HG02840 (cell line): ENCODE measurements around the gene KCMF1.

Experiments used
- ATAC-seq: cut with Tn5 transposase; IDR thresholded peaks from one replicate; pipeline ENCODE4 v1.9.1; 2021; ENCODE audit warnings: mild to moderate bottlenecking, moderate library complexity, moderate number of reproducible peaks; ENCODE audit not compliant: unreplicated experiment, low FRiP score

Gene KCMF1

DNA sequence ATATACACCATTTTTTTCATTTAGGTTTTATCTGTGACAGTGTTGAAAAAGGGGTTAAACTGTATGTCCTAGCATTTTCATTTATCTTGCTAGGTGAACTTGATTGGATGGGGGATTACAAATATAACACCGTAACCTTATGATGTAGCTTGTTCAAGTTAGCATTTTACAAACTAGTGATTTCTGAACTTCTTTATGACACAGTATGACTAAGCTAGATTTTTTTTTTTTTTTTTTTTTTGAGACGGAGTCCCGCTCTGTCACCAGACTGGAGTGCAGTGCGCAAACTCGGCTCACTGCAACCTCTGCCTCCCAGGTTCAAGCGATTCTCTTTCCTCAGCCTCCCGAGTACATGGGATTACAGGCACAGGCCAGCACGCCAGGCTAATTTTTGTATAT lies 47.1 kb downstream of the KCMF1 start:
- no peak for ATAC-seq

DNA sequence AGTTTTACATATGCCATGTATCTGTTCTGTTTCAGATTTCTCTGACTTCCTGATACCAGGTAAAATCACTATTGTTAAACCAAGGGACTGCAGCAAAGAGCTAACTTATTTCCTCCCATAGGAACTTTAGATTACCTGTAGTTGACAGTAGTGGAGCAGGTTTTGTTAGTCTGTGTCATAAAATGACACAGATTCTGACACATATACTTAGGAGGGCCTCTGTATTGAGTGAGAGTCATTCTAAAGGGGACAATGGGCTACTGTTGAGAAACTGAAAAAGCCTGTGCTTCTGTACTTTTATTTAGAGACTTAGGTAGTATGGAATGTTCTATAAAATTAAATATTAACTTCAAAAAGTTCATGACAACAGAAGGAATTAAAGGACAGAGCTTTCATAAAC lies 48.2 kb downstream of the KCMF1 start:
- ATAC-seq: no peak

DNA sequence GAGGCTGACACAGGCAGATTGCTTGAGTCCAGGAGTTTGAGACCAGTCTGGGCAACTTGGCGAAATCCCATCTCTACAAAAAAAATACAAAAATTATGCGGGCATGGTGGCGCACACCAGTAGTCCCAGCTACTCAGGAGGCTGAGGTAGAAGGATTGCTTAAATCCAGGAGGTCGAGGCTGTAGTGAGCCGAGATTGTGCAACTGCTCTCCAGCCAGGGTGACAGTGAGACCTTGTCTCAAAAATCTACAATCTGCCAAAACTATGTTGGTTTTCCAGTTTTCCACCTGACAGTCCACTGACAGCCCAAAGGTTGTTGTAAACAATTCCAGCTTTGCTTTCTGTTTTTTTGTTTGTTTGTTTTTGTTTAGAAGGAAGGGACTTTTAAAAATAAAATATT lies 51.3 kb downstream of the KCMF1 start:
- ATAC-seq: no peak

DNA sequence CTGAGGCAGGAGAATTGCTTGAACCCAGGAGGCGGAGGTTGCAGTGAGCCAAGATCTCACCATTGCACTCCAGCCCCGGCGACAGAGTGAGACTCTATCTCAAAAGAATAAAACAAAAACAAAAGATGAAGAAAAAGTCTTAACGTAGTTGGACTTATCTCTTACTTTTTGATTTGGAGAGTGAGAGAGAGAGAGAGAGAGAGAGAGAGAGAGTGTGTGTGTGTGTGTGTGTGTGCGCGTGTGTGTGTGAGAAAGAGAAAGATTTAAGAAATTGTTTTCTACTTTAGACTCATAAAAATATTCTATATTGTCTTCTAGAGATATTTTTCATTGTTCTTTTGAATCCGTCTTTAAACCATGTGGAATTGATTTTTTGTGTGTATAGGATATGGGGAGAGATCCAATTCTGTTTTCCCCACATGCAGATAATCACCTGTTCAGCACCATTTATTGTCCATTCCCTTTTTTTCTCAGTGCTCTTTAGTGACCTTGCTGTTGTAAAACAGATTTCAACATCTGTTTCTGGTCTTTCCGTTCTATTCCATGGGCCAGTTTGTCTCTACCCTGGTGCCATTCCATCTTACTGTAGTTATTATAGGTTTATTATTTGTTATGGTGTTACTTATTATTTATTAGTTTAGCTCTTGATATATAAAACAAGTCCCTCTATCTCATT lies 53.5 kb downstream of the KCMF1 start:
- ATAC-seq: no peak

DNA sequence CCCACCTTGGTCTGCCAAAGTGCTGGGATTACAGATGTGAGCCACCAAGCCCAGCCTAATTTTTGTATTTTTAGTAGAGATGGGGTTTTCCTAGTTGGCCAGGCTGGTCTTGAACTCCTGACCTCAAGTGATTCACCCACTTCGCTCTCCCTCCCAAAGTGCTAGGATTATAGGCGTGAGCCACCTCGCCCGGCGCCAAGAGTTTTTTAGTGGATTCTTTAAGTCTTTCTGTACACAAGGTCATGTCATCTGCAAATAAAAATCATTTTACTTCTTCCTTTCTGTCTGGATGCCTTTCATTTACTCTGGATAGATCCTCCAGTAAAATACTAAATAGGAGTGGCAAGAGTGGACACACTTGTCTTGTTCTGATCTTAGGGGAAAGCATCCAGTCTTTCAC lies 61.7 kb downstream of the KCMF1 start:
- no peak for ATAC-seq

DNA sequence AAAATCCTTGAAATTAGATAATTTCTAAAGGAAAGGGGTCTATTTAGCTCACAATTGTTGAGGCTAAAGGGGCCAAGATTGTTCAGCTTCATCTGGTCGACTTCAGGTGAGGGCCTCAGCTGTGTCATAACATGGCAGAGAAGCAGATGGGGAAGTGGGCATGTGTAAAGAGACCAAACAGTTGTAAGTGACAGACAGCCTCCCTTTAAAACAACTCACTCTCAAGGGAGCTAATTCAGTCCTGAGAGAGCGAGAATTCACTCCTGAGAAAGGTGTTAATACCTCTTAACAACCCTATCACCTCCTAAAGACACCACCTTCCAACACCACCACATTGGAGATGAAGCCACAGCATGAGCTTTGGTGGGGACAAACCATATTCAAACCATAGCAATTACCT lies 62.4 kb downstream of the KCMF1 start:
- ATAC-seq: no peak

DNA sequence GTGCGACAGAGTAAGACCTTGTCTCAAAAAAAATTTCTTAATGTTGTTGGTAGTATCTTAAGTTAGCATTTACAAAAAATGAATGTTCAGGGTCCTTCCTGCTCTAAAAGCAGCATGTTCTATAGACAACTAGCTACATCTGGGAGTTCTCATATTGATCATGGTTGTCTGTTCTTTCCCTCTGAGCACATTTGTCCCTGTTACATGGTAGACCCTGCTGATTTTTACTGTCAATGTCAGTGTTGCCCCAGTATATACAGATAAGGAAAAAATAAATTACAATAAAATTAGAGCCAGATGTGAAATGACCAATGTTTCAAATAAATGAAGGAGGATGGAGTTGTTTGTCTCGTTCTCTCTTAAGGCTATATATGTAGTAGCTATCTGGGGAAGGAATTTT lies 63.2 kb downstream of the KCMF1 start:
- no peak for ATAC-seq

DNA sequence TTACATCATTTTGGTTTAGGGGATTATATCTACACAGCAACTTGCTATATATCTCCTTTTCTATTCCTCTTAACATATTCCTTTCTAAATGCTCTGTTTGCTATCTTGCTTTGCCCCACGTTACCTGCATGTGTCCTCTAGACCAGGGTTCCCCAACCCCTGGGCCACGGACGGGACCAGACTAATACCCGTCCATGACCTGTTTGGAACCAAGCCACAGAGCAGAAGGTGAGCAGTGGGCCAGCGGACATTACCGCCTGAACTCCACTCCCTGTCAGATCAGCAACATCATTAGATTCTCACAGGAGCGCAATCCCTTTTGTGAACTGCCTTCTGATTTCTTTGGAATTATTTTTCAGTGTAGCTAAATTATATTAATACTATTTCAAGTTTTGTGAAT lies 66.7 kb downstream of the KCMF1 start:
- ATAC-seq: no peak

DNA sequence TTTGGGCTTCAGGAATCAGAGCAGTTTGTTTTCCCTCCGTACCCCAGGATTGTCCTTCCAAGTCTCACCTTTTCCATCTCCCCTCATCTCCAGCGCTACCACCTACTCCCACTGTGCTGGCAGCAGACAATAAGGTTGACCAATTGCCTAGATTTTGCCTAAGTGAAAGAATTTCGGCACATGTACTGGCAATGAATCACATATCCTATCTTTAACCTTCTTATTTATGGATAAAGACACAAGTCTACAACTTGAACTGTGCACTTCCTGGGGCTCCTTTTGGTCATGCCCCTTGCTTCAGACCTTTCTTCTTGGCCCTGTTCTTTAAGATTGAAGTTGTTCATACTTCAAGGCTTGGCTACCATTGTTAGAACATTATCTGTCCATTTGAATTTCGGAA lies 71.4 kb downstream of the KCMF1 start:
- ATAC-seq: no peak

DNA sequence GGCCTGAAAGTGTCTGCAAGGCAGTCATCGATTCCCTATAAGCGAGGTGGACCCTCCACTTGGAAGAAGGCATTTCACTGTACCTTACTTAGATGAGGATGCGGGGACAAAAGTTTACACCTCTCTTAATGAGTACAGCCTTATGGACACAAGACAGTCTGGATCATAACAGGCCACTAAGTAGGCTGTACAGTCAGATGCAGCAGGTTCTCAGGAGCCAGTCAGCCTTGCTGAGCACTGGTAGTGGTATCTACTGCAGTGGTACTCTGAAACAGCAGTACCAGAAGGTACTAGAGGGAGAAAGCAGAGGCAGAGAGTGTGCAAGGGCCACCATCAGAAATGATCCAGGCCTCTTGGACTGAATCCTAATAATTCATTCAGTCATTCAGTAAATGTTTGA lies 77.6 kb downstream of the KCMF1 start:
- ATAC-seq: no peak

DNA sequence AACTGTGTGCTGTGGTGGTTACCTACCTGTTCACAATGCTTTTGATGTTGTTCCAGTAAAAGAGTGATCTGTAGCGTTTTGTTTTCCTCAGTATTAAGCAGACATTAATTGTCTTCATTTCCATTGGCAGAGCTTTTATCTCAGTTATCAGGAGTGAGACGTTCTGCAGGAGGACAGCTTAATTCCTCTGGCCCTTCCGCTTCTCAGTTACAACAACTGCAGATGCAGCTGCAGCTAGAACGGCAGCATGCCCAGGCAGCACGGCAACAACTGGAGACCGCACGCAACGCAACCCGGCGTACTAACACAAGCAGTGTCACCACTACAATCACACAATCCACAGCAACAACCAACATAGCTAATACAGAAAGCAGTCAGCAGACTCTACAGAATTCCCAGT lies 78.3 kb downstream of the KCMF1 start:
- ATAC-seq: no peak

DNA sequence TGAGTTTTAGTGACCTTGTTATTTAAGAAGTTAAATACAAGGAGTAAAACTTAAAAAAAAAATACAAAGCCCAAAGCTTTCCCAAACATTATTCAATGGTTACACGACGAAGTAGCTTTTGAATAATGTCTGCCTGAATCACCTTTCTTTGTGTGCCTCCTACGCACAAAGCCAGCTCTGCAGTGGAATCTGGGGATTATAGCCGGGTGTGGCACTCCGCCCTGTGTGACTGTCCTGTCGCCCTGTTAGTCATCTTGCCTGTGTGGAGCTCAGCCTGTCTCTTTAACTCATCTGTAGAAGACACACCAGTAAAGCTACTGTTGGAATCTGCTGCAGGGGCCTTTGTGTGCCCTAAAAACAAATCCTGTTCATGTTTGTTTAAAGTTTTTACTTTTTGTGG lies 82.8 kb downstream of the KCMF1 start:
- ATAC-seq: no peak

DNA sequence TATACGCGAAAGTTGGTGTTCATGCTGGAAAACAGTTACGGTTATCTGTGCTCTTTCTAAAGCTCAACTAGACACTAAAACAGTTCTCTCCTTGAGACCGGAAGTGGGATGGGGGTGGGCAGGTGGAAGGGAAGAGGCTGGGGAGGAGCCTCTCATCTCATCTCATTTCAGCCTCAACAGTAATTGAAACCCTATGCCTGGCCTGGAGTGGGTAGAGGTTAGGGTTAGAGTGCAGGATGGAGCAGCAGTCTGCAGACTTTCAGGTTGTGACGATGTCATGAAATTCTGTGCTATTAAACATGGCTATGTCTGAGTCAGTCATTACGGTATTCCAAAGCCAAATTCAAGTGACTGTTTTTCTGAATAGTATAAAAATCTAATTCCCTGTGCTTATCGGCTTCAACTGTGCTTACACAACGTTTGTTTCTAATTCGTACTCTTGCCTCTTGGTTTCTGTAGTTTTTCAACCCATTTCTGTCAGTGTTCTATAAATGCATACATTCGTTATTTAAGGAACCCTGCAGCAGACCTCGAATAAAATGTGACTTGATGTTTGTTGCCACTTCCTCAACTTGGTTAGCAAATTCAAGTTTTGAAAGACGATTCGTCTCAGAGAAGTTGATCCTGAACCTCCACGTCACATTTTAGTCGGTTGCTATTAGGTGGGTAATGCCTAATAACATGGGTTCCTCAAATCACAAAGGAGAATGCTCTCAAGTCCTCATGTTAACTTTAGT lies 86.4 kb downstream of the KCMF1 start:
- no peak for ATAC-seq

DNA sequence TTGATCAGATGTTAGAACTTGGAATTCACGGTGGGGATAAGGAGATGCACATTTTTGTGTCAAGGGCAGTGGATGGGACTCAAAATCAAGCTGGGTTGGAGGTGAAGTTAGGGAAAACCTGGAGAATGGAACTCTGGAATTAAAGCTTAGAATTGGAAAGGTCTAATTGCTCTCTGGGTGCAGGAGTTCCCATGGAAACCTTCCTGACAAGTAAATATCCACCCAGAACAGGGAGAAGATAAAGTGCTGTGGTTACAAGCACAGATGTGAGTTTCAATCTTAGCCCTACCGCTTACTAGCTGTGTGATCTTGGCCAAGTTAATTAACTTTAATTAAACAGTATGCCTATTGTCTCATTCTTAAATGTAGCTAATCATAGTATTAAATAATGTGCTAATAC lies 90.9 kb downstream of the KCMF1 start:
- ATAC-seq: no peak

DNA sequence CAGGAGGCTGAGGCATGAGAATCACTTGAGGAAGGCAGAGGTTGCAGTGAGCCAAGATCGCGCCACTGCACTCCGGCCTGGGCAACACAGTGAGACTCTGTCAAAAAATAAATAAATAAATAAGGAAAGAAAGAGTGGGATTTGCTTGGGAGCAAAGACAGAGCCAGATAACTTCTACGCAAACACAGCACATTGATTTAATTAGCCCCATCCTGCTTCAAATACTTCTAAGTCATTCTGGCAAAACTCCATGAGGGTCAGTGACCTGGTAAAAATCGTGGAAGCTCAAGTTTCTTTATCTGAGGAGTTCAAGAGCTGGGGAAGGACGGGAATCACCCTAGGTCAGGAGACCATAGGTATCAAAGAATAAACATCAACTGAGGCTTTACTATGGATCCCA lies 91.6 kb downstream of the KCMF1 start:
- ATAC-seq: no peak

DNA sequence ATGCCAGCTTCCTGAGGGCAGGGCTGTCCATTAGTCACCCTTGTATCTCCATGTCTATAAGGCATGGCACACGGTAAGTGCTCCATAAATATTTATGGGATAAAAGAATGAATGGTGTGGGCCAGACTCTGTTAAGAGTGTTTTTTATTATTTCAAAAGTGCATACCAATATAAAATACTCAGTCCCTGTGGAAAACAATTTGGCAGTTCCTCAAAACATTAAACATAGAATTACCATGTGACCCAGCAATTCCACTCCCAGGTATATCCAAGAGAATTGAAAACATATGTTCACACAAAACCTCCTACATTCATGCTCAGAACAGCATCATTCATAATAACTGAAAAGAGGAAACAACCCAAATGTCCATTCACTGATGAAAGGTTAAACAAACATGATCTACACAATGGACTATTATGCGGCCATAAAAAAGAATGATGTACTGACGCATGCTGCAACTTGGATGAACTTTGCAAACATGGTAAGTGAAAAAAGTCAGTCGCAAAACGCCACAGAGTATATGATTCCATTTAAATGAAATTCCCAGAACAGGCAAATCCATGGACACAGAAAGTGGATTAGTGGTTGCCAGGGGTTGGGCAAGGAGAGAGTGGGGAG lies 93.1 kb downstream of the KCMF1 start:
- no peak for ATAC-seq

DNA sequence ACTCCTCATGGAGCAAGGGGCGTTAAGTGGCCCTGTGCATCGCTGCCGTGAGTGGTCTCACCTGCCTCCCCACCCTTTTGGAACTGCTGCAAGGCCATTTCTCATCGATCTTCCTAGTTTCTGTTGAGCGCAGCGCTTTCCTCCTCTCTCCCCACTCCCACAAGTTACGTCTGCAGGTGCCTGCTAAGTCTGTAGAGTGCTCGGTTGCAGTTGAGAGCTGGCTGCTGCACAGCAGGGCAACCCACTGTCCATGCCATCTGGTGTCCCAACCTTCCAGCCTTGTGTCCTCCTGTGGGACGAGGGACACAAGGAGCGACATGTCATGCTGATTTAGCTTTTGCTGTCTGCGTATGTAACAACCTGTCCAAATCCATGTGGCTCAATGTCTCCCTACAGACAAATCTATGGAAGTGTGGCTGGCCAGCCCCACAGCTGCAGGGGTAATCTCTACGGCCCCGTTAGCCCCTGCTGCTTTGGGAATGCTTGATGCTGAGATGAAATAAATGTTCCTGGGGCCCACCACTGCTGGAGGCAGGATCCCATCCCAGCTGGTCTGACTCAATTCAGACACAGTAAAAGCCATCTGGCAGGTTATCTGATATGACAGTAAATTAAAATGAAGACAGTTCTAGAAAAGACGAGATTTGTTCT lies 94.1 kb downstream of the KCMF1 start:
- ATAC-seq: no peak

DNA sequence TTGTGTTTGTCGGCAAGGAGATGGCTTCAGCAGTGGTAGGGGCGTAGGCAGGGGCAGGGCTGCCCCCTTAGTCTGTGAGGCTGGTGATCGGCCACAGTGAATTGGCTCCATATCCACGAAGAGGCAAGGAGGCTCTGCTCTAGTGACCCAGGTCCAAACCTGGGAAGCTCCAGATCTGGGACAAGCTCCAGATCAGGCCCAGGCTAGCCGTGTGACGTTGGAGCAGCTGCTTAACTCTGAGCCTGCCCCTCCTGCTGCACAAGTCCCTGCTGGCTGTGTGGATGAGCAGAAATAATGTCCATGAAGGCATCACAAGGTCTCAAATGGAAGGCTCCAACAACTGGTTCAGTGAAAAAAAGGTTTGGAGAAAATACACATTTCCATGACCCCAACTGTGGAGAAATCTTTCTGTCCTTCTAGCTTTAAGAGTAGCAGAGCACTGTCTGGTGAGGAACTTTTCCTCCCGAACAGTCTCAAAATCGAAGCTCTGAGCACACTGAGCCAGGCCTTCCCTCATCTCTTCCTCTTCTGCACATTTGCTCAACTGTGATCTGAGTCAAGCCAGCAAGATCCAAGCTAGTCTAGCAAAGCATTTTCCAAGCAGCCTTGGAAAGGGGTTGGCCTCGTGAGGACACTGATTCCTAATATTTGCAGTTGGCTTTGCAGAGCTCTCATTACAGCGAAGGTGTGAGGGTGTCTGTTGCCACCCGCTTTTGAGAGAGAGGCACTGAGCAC lies 95.2 kb downstream of the KCMF1 start:
- ATAC-seq: no peak

DNA sequence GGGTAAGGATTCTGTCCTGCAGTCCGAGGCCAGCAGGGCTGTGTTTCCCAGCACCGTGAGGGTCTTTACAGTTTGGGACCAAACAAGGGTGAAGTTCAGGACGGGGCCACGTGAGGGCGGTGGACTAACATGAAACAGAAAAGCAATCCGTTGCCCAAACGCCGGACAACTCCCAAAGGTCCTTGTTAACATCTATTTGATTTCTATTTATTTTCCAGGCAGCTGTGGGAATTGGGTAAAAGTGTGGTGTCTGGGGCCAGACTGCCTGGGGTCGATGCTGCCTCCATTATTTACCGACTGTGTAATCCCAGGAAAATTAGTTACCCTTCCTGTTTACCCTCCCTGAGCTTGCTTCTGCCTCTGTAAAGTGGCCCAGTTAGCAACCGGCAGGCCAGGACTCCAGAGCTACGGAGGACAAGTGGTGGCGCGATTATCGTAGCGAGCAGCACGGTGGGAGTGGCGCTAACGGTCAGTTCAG lies 96.0 kb downstream of the KCMF1 start:
- no peak for ATAC-seq

DNA sequence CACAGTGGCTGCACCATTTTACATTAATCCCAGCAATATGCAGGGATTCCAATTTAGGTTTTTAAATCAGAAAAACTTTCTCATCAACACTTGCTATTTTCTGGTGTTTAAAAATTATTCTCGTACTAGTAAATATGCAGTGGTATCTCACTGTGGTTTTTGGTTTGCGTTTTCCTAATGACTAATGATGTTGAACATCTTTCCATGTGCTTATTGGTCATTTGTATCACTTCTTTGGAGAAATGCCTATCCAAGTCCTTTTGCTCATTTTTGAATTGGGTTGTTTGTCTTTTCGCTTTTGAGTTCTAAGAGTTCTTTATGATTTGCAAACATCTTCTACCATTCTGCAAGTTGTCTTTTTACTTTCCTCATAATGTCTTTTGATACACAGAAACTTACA lies 100.1 kb downstream of the KCMF1 start:
- ATAC-seq: no peak

DNA sequence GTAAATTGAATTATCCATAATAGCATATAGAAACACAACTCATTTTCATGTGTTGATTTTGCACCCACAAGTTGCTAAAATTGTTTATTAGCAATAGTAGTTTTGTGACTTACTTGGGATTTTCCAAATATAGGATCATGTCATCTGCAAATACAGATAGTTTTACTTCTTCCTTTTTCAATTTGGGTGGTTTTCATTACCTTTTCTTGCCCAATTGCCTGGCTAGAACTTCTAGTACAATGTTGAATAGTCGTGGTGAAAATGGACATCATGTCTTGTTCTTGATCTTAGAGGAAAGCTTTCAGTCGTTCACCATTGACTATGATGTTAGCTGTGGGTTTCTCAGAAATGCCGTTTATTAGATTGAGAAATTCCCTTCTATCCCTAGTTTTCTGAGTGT lies 102.1 kb downstream of the KCMF1 start:
- no peak for ATAC-seq
